Body of pancreas (tissue), 4 donors: ENCODE data around the gene SUN5.

Source experiments
- POLR2A ChIP-seq, 3 donors: fragments of 450-650 bp; IDR thresholded peaks; one replicate each; pipeline ENCODE4 v1.6.1; 2016; ENCODE audit warnings: antibody characterized with exemption in 3 of 3, mild to moderate bottlenecking in 2 of 3
- TF ChIP-seq, protein P1 (sequence below), 7 experiments: fragments of 450-650 bp in 4 of 7; fragments of 200-600 bp in 3 of 7; sonication (generic) in 3 of 7; IDR thresholded peaks; one replicate each; pipeline ENCODE4 v1.5.1; 2016 to 2019; ENCODE audit warnings: antibody characterized with exemption in 7 of 7

DNA sequence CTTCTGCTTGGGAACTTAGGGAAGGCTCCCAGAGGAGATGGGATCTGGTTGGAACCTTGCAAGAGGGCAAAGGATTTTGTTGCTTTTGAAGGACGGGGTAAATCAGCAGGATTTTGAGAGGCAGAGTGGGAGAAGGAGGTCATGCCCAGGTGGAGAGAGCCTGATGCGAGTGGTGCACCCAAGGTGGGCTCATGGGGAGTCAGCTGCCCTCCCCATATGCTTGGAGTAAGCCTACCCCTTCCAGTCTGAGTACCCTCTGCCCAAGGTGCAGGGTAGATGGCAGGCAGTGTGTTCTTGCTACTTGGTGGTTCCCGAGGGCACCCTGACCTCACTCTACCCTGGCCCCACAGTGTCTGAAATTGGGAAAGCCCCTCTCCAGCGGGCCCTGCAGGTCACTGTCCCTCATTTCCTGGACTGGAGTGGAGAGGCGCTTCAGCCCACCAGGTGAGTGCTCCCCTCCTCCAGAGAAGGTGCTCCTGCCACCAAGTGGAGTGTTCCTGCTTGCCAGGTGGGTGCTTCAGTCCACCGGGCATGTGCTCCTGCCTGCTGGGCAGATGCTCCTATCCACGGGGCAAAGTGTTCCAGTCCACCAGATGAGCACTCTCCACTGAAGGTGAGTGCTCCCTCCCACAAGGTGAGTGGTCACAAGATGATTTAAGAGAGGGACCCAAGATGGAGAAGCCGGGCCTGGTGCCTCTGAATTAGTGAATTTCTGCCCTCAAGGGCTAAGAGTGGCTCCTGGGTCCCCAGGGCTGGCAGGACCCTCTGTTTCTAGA, 6.6 kb upstream of the SUN5 start:
- TF ChIP-seq, protein P1, sequence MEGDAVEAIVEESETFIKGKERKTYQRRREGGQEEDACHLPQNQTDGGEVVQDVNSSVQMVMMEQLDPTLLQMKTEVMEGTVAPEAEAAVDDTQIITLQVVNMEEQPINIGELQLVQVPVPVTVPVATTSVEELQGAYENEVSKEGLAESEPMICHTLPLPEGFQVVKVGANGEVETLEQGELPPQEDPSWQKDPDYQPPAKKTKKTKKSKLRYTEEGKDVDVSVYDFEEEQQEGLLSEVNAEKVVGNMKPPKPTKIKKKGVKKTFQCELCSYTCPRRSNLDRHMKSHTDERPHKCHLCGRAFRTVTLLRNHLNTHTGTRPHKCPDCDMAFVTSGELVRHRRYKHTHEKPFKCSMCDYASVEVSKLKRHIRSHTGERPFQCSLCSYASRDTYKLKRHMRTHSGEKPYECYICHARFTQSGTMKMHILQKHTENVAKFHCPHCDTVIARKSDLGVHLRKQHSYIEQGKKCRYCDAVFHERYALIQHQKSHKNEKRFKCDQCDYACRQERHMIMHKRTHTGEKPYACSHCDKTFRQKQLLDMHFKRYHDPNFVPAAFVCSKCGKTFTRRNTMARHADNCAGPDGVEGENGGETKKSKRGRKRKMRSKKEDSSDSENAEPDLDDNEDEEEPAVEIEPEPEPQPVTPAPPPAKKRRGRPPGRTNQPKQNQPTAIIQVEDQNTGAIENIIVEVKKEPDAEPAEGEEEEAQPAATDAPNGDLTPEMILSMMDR (IDR thresholded peaks at IDR 0.05): no peak
- no peak for TF ChIP-seq POLR2A (IDR thresholded peaks at IDR 0.05)
